ENCODE data around the gene PUS10.

Gene PUS10

GRCh38 chr2:60976875-60977561 is 41.0 kb downstream of the PUS10 start:
- no peak for TF ChIP-seq JUND (IDR thresholded peaks at IDR 0.05; ENCODE audit: low read depth)
- DNase-seq (ENCODE audit: low read depth in 1 of 2, low spot score in 1 of 2): no peak
- in situ Hi-C loops (cut with HindIII; ENCODE audit: low pct_unique_long_range_greater_than_20kb, low sequenced_read_pairs): no loop called here

GRCh38 chr2:60976256-60976850 is 41.7 kb downstream of the PUS10 start:
- in situ Hi-C loops (cut with HindIII; ENCODE audit: low pct_unique_long_range_greater_than_20kb, low sequenced_read_pairs): no loop called here
- DNase-seq (ENCODE audit: low read depth in 1 of 2, low spot score in 1 of 2): no peak
- TF ChIP-seq JUND (IDR thresholded peaks at IDR 0.05; ENCODE audit: low read depth): no peak

GRCh38 chr2:60974652-60975051 is 43.4 kb downstream of the PUS10 start:
- in situ Hi-C loops (cut with HindIII; ENCODE audit: low pct_unique_long_range_greater_than_20kb, low sequenced_read_pairs): no loop called here
- DNase-seq (ENCODE audit: low read depth in 1 of 2, low spot score in 1 of 2): no peak

GRCh38 chr2:60973705-60974104 is 44.4 kb downstream of the PUS10 start:
- no peak for TF ChIP-seq JUND (IDR thresholded peaks at IDR 0.05; ENCODE audit: low read depth)
- DNase-seq (ENCODE audit: low read depth in 1 of 2, low spot score in 1 of 2): no peak
- in situ Hi-C loops (cut with HindIII; ENCODE audit: low pct_unique_long_range_greater_than_20kb, low sequenced_read_pairs): no loop called here

More at GRCh38 chr2:60974652-60975051, 43.4 kb downstream of the PUS10 start:
- TF ChIP-seq JUND (IDR thresholded peaks at IDR 0.05; ENCODE audit: low read depth): no peak

GRCh38 chr2:60972889-60973656 is 45.0 kb downstream of the PUS10 start:
- TF ChIP-seq JUND (IDR thresholded peaks at IDR 0.05; ENCODE audit: low read depth): no peak
- no peak for DNase-seq (ENCODE audit: low read depth in 1 of 2, low spot score in 1 of 2)
- in situ Hi-C loops (cut with HindIII; ENCODE audit: low pct_unique_long_range_greater_than_20kb, low sequenced_read_pairs): no loop called here

- in situ Hi-C loops (cut with HindIII; ENCODE audit: low pct_unique_long_range_greater_than_20kb, low sequenced_read_pairs): no loop called here
- no peak for TF ChIP-seq JUND (IDR thresholded peaks at IDR 0.05; ENCODE audit: low read depth)
- DNase-seq (ENCODE audit: low read depth in 1 of 2, low spot score in 1 of 2): no peak
Measured at GRCh38 chr2:60966507-60967405, 51.3 kb downstream of the PUS10 start.

- DNase-seq (ENCODE audit: low read depth in 1 of 2, low spot score in 1 of 2): no peak
- in situ Hi-C loops (cut with HindIII; ENCODE audit: low pct_unique_long_range_greater_than_20kb, low sequenced_read_pairs): no loop called here
- TF ChIP-seq JUND (IDR thresholded peaks at IDR 0.05; ENCODE audit: low read depth): no peak
Measured at GRCh38 chr2:60965499-60965785, 52.6 kb downstream of the PUS10 start.

GRCh38 chr2:60964651-60965498 is 53.2 kb downstream of the PUS10 start:
- TF ChIP-seq JUND (IDR thresholded peaks at IDR 0.05; ENCODE audit: low read depth): no peak
- no peak for DNase-seq (ENCODE audit: low read depth in 1 of 2, low spot score in 1 of 2)
- in situ Hi-C loops (cut with HindIII; ENCODE audit: low pct_unique_long_range_greater_than_20kb, low sequenced_read_pairs): no loop called here

- no peak for TF ChIP-seq JUND (IDR thresholded peaks at IDR 0.05; ENCODE audit: low read depth)
- in situ Hi-C loops (cut with HindIII; ENCODE audit: low pct_unique_long_range_greater_than_20kb, low sequenced_read_pairs): no loop called here
- no peak for DNase-seq (ENCODE audit: low read depth in 1 of 2, low spot score in 1 of 2)
Measured at GRCh38 chr2:60963190-60963589, 54.9 kb downstream of the PUS10 start.

GRCh38 chr2:60962528-60962927 is 55.5 kb downstream of the PUS10 start:
- DNase-seq (ENCODE audit: low read depth in 1 of 2, low spot score in 1 of 2): no peak
- in situ Hi-C loops (cut with HindIII; ENCODE audit: low pct_unique_long_range_greater_than_20kb, low sequenced_read_pairs): no loop called here

GRCh38 chr2:60961457-60961856 is 56.6 kb downstream of the PUS10 start:
- peak in 1 of 2 experiments; percentile 61 for DNase-seq (ENCODE audit: low read depth in 1 of 2, low spot score in 1 of 2)
- in situ Hi-C loops (cut with HindIII; ENCODE audit: low pct_unique_long_range_greater_than_20kb, low sequenced_read_pairs): no loop called here
- TF ChIP-seq JUND (IDR thresholded peaks at IDR 0.05; ENCODE audit: low read depth): no peak

More at GRCh38 chr2:60962528-60962927, 55.5 kb downstream of the PUS10 start:
- no peak for TF ChIP-seq JUND (IDR thresholded peaks at IDR 0.05; ENCODE audit: low read depth)

- no peak for TF ChIP-seq JUND (IDR thresholded peaks at IDR 0.05; ENCODE audit: low read depth)
- in situ Hi-C loops (cut with HindIII; ENCODE audit: low pct_unique_long_range_greater_than_20kb, low sequenced_read_pairs): no loop called here
- no peak for DNase-seq (ENCODE audit: low read depth in 1 of 2, low spot score in 1 of 2)
Measured at GRCh38 chr2:60960706-60961105, 57.3 kb downstream of the PUS10 start.
